Nucleus accumbens (tissue), 56 donors: Measurements from ENCODE around the gene ADGRG1.
A peak's percentile ranks its signal among the peaks of the same experiment; 100 is the strongest.
"Not testable (repeated sequence)": the region's sequence is repeated elsewhere in the genome, so short reads cannot be mapped to it uniquely, and the experiment has no call there.

ENCODE experiments used
- DNase-seq, 56 donors: peaks; one replicate each; lab custom pipeline; 2025; lab: John Stamatoyannopoulos, UW

Gene ADGRG1

DNA sequence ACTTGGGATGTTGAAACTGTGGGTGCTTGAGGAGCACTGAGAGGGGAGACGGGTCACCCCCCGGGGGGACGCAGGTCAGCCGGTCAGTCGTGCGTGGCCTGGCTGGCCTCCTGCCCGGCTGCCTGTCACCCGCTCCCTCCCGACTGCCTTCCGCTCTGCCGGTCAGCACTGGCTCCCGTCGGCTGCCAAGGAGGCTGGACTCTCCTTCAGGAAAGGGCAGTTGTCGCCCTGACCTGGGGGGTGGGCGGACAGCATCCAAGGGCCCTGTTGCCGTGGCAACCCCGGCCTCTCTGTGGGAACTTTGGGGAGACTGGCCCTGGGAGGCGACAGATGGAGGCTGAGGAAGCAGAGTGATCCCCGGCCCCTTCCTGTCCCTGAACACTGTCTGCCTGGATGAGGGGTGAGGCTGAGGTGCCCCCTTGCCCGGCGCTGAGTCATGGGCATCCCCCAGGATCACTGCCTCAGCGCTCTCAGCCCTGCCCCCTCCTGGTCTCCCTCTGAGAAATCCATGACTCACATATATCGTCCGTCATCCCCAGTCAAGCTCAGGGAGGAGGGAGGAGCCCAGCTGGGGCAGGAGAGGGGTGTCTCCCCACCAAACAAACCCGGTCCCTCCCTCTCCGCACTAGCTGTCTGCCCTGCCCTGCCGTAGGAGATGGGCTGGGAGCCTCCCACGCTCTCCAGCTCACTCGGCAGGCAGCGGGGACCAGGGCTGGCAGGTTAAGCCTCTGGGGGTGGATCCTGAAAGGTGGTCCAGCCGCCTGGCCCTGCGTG, at the start of gene ADGRG1:
TSS of gene ADGRG1 (plus strand) at position 623 of the 774 bp plus-strand sequence. CDS start 21,658 bp downstream, outside the sequence.
- peak in 53 of 56 donors; percentile 57 to 96 (median 75) for DNase-seq

DNA sequence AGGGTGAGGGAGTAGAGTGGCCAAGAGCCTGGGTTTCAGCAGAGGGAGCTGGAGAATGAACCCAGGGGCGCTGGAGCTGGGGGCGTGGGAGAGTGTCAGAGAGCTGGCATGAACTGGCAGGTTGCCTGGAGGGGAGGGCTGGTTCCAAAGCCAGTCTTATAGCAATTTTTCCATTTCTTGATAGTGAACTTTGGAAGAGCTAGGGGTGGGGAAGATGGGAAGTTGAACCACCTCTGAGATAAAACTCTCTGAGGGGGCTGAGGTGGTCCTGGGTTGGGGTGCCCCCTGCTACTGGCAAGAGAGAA, 49.1 kb upstream of the ADGRG1 start:
- DNase-seq: no peak

DNA sequence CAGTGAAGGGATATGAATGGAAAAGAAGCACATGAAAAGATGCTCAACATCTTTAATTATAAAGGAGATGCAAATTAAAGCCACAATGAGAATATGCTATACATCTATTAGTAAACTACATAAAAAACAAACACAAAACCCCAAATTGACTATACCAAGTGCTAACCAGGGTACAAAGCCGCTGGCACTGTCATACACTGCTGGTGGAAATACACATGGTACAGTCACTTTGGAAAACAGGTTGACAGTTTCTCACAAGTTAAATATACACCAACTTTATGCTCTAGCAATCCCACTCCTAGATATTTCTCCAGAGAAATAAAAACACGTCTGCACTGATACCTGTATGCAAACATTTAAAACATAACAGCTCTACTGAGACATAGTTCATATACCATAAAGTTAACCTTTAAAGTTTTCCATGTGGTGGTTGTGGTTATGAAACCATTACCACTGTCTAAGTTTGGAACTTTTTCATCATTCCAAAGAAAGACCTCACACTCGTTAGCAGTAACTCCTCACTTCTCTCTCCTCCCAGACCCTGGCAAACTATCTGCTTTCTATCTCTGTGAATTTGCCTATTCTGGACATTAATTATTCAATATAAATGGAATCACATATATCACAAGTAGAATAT, 43.3 kb upstream of the ADGRG1 start:
- no peak for DNase-seq

DNA sequence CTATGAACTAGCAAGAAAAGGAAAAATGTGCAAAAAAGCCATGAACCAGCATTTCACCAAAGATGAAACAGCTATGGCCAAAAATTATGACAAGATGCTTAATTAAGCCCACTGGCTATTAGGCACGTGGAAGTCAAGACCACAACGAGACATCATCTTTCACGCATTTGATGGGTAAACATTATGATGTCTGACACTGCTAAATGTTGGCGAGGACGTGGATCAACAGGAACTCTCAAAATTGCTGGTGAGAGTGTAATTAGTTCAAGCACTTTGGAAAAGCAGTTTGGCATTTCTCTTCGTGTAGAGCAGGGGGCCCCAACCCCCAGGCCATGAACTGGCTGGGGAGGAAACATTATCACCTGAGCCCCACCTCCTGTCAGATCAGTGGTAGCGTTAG, 39.6 kb upstream of the ADGRG1 start:
- no peak for DNase-seq

DNA sequence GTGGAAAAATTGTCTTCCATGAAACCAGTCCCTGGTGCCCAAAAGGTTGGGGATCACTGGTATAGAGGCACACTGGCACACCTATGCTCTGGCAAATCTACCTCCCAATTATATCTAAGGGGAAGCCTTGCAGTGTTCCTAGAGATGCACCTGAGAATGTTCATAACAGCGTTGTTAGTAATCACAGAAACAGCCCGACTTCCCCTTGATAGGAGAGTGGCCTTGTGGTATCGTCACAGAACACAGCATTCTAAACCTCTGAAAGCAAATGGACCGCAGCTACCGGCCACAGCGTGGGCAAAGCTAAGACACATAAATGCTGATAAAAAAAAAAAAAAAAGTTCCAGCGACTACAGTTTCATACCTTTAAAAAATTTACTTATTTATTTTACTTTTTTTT, 39.1 kb upstream of the ADGRG1 start:
- no peak for DNase-seq

DNA sequence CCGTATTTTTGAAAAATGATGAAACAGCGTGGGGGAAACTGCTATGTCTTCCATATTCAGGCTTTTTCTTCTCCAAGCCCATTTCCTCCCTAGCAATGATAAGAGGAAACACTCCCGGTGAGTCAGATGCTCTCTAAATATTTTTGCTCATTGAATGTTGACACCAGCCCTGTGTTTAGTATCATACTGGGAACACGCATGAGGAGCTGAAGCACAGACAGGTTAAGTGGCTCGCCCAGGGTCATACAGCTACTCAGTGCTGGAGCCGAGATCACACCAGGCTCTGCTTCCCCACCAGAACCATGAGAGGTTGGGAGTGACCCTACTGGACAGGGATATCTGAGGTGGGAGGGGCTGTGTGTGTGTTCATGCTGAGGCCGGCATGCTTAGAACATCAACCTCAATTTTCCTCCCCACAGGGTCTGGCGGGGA, 37.8 kb upstream of the ADGRG1 start:
- no peak for DNase-seq

DNA sequence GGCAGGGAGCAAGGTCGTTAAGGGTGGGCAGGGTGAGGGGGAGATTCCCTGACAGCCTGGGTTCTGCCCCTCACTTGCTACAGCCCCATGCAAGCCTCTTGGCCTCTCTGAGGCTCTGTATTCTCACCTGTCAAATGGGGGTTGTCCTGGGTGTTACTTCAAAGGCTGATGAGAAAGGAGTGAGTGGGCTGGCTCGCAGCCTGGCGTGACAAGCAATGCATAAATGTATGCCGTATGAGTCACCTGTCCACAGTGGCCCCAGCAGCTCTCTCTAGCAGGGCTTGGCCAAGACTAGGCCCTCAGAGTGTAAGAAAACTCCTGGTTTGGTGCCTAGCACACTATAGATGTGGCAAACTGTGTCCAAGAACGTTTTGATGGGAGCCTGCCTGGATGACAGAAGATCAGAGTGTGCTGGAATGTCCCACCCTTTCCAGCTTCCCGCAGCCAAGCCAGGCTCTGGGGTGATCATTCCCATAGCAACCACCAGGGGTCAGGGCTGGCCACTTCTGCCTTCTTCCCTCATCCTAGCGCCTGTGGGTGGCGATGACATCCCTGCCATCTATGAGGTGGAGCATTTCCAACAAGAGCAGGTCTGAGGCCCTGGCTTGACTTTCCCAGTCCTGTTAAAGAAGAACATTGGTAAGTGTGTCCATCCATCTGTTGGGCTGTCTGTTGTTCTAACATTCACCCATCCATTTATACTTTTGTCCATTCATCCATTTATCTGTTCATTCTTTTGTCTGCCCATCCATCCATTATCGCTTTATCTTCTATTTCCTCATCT, 37.2 kb upstream of the ADGRG1 start:
- peak in 48 of 56 donors; percentile 12 to 80 (median 48) for DNase-seq

DNA sequence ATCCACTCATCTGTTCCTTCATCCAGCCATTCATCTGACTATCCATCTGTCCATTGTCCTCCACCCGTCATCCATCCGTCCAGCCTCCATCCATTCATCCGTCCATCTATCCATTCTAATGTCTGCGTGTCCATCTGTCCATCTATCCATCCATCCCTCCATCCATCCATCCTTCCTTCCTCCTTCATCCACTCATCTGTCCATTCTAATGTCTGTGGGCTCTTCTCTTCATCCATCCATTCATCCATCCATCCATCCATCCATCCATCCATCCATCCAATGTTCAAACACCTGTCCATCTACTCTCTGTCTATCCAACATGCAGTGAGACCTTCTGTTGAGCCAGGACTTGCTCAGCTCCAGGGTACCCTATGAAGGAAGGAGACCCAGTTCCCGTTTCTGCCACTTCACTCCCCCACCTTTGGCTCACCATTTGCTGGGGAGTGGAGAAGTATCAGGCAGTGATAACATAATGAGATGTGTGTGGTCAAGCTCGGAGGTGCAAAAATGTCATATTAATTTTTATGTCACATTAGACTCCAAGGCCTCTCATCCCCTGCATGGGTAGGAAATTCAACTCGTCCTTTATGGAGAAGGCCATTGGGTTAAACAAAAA, 36.5 kb upstream of the ADGRG1 start:
- no peak for DNase-seq

DNA sequence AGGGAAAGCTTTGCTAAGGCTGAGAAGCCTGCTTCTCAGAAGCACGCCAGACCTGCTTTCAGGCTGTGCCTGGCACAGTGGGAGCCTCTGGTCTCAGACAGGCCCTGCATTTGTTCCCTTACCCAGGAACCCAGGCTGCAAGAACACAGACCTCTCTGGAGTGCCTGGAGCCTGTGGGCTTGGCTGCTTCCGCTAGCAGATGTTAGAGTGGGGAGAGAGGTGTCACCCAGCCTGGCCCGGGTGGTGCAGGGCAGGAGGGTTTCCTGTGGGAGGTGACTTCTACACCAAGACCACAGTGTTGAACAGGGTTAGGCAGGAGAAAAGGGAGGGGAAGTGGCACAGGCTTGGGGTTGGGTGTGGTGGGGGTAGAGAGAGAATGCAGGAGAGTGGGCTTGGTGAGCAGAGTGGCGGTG, 35.8 kb upstream of the ADGRG1 start:
- no peak for DNase-seq

DNA sequence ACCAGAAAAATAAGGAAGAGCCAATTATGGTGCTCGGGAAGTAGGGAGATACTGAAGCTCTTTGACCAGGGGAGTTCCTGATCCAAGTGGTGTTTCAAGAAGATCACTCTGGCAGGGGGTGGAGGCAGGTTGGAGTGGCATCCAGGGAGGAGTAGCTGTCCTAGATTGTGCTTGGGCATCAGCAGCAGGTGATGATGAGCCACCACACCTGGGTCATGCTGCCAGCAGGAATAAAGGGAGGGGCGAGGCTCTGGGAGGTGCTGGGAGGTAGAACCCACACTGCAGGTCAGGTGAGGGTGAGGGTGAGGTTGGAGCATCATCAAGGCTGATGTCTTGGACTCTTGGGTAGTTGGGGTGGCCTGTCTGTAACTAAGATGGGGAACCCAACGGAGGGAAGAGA, 35.4 kb upstream of the ADGRG1 start:
- no peak for DNase-seq

DNA sequence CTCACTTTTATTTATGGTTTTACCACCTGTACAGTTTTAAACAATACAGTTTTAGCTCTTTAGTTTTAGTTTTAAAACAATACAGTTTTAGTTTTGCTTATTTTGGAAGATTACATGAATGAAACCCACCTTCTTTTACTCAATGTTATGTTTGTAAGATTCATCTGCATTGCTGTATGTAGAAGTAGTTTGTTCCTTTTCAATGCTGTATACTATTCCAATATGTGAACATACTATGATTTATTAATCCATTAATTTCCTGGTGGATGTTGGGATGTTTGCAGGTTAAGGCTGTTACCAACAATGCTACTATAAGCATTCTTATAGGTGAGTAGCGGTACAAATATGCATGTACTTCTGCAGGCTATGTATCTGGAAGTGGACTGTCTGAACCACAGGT, 34.4 kb upstream of the ADGRG1 start:
- no peak for DNase-seq

DNA sequence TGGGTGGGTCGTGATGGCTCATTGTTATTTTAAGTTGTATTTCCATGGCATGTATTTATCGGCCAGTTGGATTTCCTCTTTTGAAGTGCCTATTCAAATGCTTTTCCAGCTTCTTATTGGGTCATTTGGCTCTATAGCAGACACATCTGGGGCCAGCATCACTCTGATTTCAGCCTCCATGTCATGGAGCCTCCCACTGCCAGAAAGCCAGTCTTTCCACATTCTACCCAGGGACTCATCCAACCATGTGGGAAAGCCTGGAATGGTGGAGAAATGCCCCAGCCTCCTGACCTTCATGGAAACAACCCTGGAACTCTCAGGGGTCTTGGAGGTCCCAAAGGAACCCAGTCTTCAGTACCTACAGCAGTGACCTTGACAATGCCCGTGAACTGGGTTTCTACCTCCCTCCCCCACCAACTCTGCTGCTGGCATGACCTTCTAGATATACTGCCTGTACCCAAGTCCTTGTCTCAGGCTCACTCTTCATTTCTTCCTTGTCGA, 33.8 kb upstream of the ADGRG1 start:
- no peak for DNase-seq

DNA sequence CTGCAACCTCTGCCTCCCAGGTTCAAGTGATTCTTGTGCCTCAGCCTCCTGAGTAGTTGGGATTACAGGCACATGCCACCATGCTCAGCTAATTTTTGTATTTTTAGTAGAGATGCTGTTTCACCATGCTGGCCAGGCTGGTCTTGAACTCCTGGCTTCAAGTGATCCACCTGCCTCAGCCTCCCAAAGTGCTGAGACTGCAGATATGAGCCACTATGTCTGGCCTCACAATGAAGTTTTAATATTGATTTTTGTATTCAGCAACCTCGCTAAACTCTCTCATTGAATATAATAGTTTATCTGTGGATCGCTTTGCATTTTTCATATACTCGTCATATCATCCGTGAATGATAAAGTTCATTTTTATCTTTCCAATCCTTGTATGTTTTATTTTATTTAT, 32.2 kb upstream of the ADGRG1 start:
- not testable (repeated sequence) for DNase-seq

DNA sequence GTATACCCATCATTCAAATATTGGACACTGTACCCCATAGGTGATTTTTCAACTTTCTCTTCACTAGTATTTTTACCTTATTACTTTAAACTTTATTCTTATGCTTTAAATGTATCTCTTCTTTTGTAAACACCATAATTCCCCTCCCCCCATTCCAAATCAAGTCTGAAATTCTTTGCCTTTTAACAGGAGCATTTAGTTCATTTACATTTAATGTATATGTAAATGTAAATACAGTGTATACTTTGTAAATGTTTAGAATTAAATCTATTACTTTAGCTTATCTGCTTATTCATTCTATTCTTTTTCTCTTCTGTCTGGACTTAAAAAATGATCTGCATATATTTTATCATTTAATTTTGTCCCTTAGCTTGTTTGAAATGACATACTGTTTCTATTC, 30.0 kb upstream of the ADGRG1 start:
- DNase-seq: no peak

DNA sequence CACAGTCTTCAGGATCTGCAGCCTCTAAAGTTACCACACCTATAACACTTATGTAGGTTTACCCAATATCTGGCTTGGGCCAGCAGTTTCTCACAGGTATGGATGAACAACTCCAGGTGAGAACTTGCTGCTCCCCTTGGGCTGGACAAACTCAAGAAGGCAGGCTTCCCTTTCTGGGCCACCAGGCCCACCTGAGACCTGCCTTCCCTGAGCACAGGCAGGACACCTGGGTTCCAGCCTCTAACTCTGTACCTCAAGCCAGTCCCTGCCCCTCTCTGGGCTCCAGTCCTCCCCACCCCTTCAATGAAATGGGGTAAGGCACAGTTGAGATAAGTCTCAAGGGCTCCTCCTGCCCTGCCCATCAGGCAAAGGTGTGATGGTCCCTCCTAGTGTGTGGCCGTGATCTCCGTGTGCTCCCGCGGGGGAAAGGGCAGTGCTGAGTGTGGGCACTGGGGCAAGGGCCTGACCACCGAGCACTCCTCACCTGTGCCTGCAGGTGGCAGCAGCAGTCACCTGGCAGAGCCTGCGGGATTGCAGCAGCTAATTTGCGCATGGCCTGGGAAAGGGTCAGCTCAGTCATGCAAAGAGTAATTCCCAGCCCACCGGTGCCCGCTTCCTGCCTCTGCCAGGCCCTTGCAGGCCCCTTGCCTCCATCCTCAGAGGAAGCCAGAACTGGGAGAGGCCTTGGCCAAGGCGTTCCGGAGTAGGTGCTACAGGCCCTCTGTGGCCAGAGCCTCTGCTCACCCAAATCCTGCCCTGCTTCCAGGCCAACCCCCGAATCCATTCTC, 28.2 kb upstream of the ADGRG1 start:
- DNase-seq: peak in 19 of 56 donors; percentile 4 to 51 (median 21)

DNA sequence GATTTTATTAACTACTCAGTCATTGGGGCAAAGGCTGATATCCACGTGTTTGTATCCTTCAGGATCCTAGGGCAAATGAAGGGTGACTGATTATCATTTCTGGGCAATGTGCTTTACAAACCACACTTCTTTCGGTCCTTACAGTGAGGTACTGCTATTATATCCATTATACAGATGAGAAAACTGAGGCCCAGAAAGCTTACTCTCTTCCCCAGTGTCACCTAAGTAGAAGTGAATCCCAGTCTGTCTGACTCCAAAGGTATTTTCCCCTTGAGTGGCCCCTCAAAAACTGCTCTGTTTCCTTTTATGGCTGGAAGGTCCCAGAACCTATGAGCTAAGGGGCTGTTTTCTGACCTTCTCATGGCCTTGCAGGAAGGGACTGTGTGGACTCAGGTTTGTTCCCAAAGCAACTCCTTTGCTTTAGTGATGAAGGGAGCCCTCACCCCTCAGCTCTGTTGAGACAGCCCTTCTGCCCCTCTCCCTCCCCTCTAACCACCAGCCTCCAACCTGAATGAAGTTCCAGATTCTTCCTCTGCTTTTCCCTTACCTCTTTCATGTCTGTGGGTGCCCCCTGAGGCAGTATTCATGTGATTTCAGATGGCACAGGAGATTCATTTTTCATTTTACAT, 27.4 kb upstream of the ADGRG1 start:
- DNase-seq: no peak

DNA sequence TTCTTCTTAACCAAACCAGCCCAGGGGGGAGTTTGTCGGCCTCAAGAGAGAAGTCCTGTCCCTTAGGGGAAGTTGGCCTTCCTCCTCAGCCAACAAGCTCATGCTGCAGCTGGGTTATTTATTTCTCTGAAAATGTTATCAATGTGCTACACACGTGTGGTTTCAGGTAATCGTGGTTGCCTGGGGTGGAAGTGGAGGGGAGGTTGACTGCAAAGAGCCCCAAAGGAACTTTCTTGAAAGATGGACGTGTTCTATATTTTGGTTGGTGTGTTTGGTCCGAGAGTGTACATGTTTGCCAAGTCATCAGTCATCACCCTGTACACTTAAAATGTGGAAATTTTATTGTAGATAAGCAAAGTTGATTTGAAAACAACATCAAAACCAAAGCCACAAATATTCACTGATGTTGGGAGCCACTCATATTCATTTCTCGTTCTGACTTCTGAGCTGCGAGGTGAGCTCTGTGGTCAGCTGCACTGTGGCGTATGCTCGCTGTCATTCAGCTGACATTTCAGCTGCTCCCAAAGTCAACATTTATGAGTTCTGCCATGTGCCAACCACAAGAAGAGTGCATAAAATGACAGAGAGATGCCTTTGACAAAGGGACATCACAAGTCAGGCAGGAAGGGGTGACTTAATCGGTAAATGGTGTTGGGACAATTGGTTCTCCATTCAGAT, 26.5 kb upstream of the ADGRG1 start:
- DNase-seq: no peak

DNA sequence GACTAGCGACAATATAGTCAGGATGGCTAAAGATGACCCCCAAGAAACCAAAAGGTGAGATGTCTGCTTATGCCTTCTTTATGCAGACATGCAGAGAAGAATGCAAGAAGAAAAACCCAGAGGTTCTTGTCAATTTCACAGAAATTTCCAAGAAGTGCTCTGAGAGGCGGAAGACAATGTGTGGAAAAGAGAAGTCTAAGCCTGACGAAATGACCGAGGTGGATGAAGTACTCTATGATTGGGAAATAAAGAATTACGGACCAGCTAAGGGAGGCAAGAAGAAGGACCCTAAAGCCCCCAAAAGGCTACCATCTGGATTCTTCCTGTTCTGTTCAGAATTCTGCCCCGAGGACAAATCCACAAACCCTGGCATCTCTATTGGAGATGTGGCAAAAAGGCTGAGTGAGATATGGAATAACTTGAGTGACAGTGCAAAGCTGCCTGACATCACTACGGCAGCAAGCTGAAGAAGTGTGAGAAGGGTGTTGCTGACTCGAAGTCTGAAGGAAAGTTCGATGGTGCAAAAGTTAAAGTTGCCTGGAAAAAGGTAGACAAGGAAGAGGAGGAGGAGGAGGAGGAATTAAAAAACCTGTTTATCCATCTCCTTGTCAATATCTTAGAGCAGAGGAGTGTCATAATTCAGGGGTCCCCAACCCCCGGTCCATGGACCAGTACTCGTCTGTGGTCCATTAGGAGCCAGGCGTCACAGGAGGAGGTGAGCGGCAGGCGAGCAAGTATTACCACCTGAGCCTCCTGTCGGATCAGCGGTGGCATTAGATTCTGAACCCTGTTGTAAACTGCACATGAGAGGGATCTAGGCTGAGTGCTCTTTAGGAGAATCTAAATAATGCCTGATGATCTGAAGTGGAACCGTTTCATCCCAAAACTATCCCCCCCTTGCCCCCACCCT, 25.1 kb upstream of the ADGRG1 start:
- DNase-seq: no peak
